GM12892 (cell line): ENCODE measurements around the gene DYNLRB2.

Source experiments
- POLR2A ChIP-seq: IDR thresholded peaks from 2 replicates; pipeline ENCODE4 v1.6.1; 2011; ENCODE audit warnings: low read depth, low read length, control low read depth
- POLR2AphosphoS5 ChIP-seq: IDR thresholded peaks from 2 replicates; pipeline ENCODE4 v1.6.1; 2011; ENCODE audit warnings: low read depth, low read length, control low read depth

- TF ChIP-seq POLR2A (no peak), POLR2AphosphoS5 (no peak)
Measured at GRCh38 chr16:80507538-80507937, 33.3 kb upstream of the DYNLRB2 start.
